Metanephros (tissue), 2 donors: ENCODE data around the gene SCAMP2. TPM values are rescaled to one million over a fixed set of nuclear protein-coding genes. Genes with fewer than 3 reads are reported as not detected.

Experiments used
- small RNA-seq: library from RNA; depleted of rRNA; stranded (forward); fragments of <200 nt; gene quantifications from one replicate; pipeline ENCODE3, GENCODE V24; 2014; ENCODE audit warnings: low replicate concordance
- total RNA-seq: library from RNA; depleted of rRNA; stranded (reverse); fragments of >200 nt; gene quantifications from one replicate; pipeline ENCODE4 v1.2.3, GENCODE V29; 2014

SCAMP2 gene, protein sequence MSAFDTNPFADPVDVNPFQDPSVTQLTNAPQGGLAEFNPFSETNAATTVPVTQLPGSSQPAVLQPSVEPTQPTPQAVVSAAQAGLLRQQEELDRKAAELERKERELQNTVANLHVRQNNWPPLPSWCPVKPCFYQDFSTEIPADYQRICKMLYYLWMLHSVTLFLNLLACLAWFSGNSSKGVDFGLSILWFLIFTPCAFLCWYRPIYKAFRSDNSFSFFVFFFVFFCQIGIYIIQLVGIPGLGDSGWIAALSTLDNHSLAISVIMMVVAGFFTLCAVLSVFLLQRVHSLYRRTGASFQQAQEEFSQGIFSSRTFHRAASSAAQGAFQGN
- total RNA-seq = 56.7 TPM

GRCh38 chr15:74873036-74873755, at the start of gene SCAMP2:
Gene SCAMP2 (minus strand): TSS chr15:74873365. CDS start chr15:74873255, 110 bp downstream.

GRCh38 chr15:74906450-74907162, 33.4 kb upstream of the SCAMP2 start, which contains the start of gene FAM219B:
Gene FAM219B (minus strand): TSS chr15:74906851. CDS start chr15:74906800, 51 bp downstream.

GRCh38 chr15:74889883-74890664, 16.9 kb upstream of the SCAMP2 start, which contains the start of gene MPI:
Gene MPI (plus strand): TSS chr15:74890042. CDS start chr15:74890074, 32 bp downstream.

GRCh38 chr15:74842581-74843444, 30.4 kb downstream of the SCAMP2 start, which contains the start of gene ULK3:
Gene ULK3 (minus strand): TSS chr15:74843156. CDS start chr15:74843105, 51 bp downstream.

DNA sequence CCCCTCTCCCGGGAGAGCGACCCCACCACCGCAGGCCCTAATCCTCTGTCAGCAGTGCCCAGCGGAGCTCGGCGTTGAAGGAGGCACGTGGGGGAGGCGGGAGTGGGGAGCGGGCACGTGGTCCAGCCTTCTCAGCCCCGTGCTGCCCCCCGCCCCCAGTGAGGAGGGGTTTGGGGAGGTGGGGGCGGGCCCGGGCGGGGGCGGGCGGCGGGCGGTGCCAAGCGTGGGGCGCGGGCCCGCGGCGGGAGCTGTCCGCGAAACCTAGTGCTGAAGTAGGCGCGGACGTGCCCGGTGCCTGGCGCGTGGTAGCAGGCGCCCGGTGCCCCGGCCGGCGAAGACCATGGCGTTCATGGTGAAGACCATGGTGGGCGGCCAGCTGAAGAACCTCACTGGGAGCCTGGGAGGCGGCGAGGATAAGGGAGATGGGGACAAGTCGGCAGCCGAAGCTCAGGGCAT, 46.8 kb downstream of the SCAMP2 start, which contains the start of gene CPLX3:
Gene CPLX3, plus strand, starts transcription at position 264 of the 456 bp plus-strand sequence. Its CDS starts 77 bp downstream, at position 341.

DNA sequence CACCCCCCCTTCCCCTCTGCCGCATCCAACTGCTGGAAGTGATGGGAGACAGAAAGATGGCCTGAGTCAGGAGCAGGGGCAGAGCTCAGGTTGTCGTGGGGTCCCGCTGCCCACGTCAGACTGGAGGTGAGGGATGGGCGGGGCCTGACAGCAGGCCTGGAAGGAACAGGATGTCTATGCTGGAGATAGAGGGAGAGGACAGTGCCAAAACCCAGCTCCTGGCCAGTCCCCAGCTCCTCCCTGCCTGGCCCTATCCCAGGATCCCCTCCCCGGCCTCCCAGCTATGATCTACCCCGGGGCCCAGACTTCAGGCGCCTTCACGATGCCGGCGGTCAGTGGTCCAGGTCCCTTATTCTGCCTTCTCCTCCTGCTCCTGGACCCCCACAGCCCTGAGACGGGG, 60.6 kb downstream of the SCAMP2 start, which contains the start of gene LMAN1L:
Gene LMAN1L, plus strand, starts transcription at position 303 of the 400 bp plus-strand sequence. Its CDS starts 20 bp downstream, at position 323.

Small RNAs within 50 kb of the gene (small RNA-seq; reads per million reads assigned to genes)
- gene CPLX3 = not detected
- 0.07 reads per million for gene MIR6882

Other genes with a start within 250 kb of the SCAMP2 start
- gene EDC3, start 177.3 kb downstream of the SCAMP2 start, total RNA-seq = 23.4 TPM
- gene CYP1A1, start 147.8 kb downstream of the SCAMP2 start, total RNA-seq = not detected
- not detected for gene CYP1A2, start 124.5 kb downstream of the SCAMP2 start, total RNA-seq
- 37.5 TPM for gene CSK, start 91.3 kb downstream of the SCAMP2 start, total RNA-seq
- not detected for gene LMAN1L, start 60.5 kb downstream of the SCAMP2 start, total RNA-seq
- gene CPLX3, start 46.7 kb downstream of the SCAMP2 start, total RNA-seq = not detected
- 23.4 TPM for gene ULK3, start 30.2 kb downstream of the SCAMP2 start, total RNA-seq
- gene MPI, start 16.7 kb upstream of the SCAMP2 start, total RNA-seq = 55.2 TPM
- gene FAM219B, start 33.5 kb upstream of the SCAMP2 start, total RNA-seq = 54.7 TPM
- gene COX5A, start 64.7 kb upstream of the SCAMP2 start, total RNA-seq = 103 TPM
- gene RPP25, start 83.4 kb upstream of the SCAMP2 start, total RNA-seq = 3.0 TPM
- gene SCAMP5, start 122.2 kb upstream of the SCAMP2 start, total RNA-seq = 14.1 TPM
- gene PPCDC, start 150.2 kb upstream of the SCAMP2 start, total RNA-seq = 21.3 TPM